ENCODE results near the gene CCDC117. TPM values are rescaled to one million over a fixed set of nuclear protein-coding genes. Genes with fewer than 3 reads are reported as not detected.
A peak's percentile ranks its signal among the peaks of the same experiment; 100 is the strongest.
"Not testable (repeated sequence)": the region's sequence is repeated elsewhere in the genome, so short reads cannot be mapped to it uniquely, and the experiment has no call there.

CCDC117 gene
- polyA plus RNA-seq, 1 donor: 40.1 TPM

DNA sequence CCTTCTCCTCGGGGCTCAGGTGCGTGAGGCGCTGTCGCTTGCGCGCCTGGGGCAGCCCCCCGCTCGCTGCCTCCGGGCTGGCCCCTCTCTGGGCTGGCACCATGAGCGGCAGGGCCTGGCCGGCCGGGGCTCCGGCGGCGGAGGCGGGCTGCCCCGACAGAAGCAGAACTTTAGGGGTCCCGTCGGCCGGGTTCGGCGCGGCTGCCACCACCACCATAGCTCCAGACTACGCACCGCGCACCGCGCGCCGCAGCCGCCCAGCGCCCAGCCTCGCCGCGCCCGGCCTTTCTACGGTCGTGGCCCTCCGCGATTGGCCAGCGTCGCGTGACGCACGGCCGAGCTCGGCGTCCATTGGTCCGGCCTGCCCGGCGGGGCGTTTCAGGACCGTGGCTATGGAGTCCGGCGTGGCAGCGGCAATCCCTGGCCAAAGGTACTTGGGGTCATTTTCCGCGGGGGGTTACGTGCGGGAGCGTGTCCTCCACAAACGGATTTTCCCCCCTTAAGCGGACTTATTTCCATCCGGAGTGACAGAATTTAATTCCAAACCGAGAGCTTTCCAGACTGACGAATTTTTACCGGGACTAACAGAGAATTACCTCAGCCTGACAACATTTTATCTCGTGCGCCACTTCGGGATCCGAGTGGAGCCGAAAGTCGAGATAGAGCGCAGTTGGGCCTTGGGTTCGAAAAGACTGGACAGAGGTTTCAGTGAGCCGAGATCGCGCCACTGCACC is 28.0 kb downstream of the CCDC117 start, which contains the start of gene XBP1:
XBP1 (minus strand) TSS at position 262 of the 734 bp plus-strand sequence.
- DNase-seq: peak; percentile 94

- DNase-seq: no peak
Observed at GRCh38 chr22:28801845-28802594, 29.5 kb downstream of the CCDC117 start.

DNA sequence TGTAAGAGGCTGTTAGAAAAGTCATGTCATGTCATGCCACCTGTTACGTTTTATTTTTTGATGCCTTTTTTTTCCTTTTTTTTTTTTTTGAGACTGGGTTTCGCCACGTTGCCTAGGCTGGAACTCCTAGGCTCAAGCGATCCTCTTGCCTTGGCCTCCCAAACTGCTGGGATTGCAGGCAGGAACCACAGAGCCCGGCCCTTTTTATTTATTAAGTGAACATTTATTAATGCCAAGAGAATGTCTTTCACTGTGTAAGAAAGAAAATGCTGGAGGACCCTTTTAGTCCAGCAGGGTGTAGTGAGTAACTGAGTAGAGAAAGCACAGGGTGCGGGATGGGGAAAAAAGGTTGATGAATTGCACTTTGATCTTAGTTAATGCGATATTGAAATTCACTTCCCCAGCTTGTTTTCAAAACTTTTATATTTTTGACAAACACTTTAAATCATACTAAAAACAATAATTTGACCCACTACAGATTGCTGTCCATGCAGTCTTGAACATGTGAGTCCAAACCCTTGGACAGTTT is 30.2 kb downstream of the CCDC117 start:
- DNase-seq: no peak

DNA sequence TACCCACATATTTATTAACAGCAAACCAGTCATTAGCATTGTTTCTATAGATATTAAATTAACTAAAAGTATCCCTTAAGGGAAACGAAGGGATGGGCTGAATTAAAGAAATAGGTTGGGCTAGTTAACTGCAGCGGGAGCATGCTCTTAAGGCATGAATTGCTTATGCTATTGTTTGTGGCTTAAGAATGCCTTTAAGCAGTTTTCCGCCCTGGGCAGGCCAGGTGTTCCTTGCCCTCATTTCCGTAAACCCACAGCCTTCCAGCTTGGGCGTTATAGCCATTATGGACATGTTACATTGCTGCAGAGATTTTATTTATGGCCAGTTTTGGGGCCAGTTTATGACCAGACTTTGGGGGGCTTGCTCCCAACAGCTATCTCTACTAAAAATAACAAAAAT is 32.9 kb downstream of the CCDC117 start:
- not testable (repeated sequence) for DNase-seq

DNA sequence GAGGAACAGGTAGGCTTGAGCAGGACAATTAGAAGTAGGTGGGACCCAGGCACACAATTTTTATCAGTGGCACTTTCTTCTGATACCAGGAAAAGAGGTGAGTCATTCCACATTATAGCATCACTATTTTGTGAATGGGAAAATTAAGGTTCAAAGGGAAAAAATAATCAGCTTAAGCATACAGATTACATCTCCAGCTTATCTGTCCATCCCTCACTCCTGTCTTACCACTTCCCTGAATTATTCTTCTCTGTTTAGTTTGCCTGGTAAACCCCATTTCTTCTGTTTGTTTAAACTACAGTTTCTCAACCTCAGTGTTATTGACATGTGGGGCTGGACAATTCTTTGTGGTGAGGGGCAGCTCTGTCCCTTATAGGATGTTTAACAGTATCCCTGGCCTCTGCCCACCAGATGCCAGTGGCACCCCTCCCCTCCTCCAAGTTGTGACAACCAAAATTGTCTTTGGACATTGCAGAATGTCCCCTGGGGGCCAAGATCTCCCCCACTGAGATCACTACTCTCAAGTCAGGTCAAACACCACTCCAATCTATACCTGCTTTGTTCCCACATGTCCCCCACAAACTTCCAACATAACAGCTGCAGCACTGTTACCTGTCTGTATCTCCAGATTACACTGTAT is 36.3 kb downstream of the CCDC117 start:
- DNase-seq: no peak

GRCh38 chr22:28810821-28811491 is 38.5 kb downstream of the CCDC117 start:
- no peak for DNase-seq

DNA sequence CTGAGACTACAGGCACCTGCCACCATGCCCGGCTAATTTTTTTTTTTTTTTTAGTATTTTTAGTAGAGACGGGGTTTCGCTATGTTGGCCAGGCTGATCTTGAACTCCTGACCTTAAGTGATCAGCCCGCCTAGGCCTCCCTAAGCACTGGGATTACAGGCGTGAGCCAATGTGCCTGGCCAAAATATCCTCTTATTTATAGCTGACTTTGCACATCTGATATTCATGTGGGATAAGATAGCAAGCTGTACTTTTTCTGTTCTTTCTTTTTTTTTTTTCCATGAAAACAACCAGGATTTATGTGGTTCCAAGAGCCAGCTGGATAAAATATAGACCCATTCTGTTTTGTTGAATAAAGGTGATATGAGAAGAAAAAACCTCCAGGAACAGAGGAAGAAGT is 40.0 kb downstream of the CCDC117 start:
- no peak for DNase-seq

DNA sequence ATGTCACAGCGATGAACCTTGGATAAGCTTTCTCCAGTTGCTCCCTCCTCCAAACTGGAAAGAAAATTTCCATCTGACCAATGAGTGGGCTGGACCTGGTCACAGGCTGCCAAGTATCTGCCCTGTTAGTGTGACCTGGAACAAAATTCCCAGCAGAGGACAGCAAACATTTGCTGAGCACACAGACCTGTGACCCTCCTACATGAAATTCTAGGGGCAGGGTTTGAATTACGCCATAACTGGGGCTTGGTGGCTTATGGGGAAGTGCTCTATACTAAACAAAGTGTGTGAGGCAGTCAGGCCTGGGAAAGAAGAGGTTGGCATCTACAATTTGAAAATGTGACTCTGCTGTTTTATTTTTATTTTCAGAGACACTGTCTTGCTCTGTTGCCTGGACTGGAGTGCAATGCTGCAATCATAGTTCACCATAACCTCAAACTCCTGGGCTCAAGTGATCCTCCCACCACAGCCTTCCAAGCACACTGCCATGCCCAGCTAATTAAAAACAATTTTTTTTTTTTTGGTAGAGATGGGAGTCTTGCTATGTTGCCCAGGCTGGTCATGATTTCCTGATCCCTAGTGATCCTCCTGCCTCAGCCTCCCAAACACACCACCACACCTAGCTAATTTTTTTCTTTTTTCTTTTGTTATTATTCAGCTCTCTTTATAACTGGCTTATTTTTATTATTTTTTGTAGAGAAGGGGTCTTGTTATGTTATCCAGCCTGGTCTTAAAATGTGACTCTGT is 41.5 kb downstream of the CCDC117 start:
- no peak for DNase-seq

DNA sequence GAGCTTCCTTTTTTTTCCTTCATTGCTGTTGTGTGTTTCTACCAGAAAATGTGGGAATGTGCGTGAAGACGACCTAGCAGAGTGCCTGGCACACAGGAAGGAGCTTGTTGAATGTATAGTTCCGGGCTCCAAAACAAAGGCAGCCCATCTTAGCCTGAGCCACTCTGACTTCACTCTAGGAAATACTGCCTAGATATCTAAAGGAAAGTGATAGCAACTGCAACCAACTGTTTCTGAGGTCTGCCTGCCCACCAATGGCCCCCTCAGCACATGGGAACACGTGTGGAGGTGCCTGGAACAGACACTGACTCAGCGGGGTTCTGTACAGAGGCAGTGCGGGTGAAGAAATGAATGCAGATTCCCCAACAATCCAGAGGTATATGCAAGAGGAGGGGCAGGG is 42.6 kb downstream of the CCDC117 start:
- no peak for DNase-seq

GRCh38 chr22:28815729-28816128 is 43.2 kb downstream of the CCDC117 start:
- DNase-seq: no peak

- DNase-seq: no peak
Observed at GRCh38 chr22:28817064-28817463, 44.6 kb downstream of the CCDC117 start.

DNA sequence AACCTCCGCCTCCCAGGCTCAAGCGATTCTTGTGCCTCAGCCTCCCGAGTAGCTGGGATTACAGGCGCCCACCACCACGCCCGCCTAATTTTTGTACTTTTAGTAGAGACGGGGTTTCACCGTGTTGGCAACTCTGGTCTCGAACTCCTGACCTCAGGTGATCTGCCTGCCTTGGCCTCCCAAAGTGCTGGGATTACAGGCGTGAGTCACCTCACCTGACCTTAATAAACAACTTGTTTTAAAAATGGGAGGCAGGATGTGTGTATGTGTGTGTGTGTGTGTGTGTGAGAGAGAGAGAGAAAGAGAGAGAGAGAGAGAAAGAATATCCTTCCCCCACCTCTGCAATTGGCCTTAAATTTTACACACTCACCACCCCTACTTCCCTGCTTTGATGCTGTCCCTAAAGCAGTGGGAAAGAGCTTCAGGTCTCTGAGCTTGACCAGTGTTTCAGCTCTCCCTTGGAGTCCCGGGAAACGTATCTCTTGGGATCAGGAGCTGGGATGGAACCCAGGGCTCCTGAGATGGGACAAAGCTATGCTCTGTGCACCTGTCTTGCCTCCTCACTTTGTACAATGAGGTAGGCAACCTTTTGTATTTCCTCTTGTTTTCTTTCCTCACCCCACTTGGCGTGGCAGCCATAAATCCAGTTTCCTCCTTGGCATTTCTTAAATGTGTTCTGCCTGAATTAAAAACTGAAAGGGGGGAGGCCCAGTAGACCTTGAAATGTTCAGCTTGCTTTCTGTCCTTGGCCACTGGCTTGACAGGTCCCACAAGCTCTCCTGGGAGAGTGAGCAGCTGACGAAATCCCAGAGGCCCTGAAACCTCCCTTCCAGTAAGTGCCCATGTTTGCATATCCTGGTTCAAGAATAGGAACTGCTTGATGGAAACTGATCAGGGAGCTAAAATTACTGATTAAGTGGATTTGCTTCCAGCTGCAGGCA is 45.7 kb downstream of the CCDC117 start:
- DNase-seq: peak; percentile 81

DNA sequence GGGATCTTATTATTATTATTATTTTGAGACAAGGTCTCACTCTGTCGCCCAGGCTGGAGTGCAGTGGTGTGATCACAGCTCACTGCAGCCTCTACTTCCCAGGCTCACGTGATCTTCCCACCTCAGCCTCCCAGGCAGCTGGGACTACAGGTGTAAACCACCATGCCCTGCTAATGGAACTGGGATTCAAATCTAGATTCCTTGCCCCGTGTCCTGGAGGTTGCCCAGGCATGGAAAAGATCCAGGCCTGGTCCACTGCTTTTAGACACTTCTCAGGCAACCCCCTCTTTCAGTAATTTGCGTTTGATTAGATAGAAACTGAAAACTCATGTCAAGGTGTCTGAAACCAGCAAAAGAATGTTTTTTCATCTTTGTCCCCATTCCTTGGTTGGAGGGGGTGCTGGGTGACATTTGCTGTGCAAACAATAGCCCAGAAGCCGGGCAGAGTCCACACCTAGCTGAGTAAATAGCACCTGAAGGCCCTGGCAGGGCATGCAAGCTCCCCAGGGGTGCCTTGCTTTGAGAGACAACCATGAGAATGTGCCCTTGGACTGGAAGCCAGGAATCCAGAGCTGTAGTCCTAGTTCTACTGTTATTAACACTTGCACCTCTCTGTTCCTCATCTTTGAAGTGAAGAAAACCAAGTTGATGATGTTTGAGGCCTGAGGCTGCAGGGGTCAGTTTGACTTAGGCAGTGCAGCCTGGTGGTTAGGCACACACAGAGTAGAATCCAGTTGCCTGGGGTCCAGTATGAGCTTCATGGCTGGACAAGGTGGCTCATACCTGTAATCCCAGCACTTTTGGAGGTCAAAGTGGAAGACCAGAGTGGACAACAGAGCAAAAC is 47.0 kb downstream of the CCDC117 start:
- no peak for DNase-seq

GRCh38 chr22:28820885-28821284 is 48.4 kb downstream of the CCDC117 start:
- no peak for DNase-seq

GRCh38 chr22:28821452-28821851 is 49.0 kb downstream of the CCDC117 start:
- no peak for DNase-seq

DNA sequence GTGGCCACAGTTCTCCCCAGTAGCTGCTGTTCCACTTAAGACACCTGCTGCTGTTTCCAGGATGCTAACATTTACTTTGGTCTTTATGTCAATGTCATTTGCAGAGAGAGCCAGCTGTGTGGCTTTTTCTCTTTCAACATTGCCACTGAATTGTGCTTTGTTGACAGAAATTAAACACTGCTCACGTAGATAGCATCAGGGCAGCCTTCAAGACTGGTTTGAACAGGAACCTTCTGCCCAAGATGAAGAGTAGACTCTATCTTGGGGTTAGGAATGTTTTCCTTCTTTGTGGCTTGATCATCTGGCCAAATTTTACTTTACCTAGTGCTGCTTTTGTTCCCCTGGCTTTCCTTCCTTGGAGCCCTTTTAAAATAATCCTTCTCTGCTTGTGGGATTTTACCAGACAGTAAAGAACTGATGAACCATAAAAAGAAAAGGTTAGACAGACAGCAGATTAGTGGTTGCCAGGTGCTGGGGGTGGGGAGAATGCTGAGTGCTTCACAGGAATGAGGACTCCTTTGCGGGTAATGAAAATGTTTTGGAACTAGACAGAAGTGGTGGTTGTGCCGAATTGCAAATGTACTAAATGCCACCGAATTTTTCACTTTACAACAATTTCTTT is 50.5 kb downstream of the CCDC117 start:
- DNase-seq: no peak

- not testable (repeated sequence) for DNase-seq
Observed at GRCh38 chr22:28824455-28824854, 52.0 kb downstream of the CCDC117 start.

GRCh38 chr22:28826430-28826829 is 53.9 kb downstream of the CCDC117 start:
- DNase-seq: not testable (repeated sequence)

- no peak for DNase-seq
Observed at GRCh38 chr22:28826921-28827320, 54.4 kb downstream of the CCDC117 start.

Data from left kidney (tissue), 2 donors.